ENCODE measurements around the gene OLFM2.
"Not testable (repeated sequence)": the region's sequence is repeated elsewhere in the genome, so short reads cannot be mapped to it uniquely, and the experiment has no call there.

OLFM2 gene

GRCh38 chr19:9936326-9937000 is at the start of gene OLFM2:
OLFM2 (minus strand) TSS chr19:9936515; CDS start chr19:9936366, 149 bp downstream.
- no peak for DNase-seq (ENCODE audit: low spot score)

GRCh38 chr19:9981406-9982260 is 45.3 kb upstream of the OLFM2 start:
- no peak for DNase-seq (ENCODE audit: low spot score)

GRCh38 chr19:9972103-9972502 is 35.8 kb upstream of the OLFM2 start:
- DNase-seq (ENCODE audit: low spot score), result no peak

GRCh38 chr19:9971166-9971897 is 35.0 kb upstream of the OLFM2 start:
- no peak for DNase-seq (ENCODE audit: low spot score)

- no peak for DNase-seq (ENCODE audit: low spot score)
Measured at GRCh38 chr19:9970481-9970880, 34.2 kb upstream of the OLFM2 start.

- no peak for DNase-seq (ENCODE audit: low spot score)
Measured at GRCh38 chr19:9969688-9969975, 33.3 kb upstream of the OLFM2 start.

- DNase-seq (ENCODE audit: low spot score), result no peak
Measured at GRCh38 chr19:9968820-9969687, 32.7 kb upstream of the OLFM2 start.

GRCh38 chr19:9967326-9967725 is 31.0 kb upstream of the OLFM2 start:
- DNase-seq (ENCODE audit: low spot score), result no peak

GRCh38 chr19:9966448-9966847 is 30.1 kb upstream of the OLFM2 start:
- DNase-seq (ENCODE audit: low spot score), result no peak

- DNase-seq (ENCODE audit: low spot score), result no peak
Measured at GRCh38 chr19:9966024-9966423, 29.7 kb upstream of the OLFM2 start.

GRCh38 chr19:9962623-9963290 is 26.4 kb upstream of the OLFM2 start:
- no peak for DNase-seq (ENCODE audit: low spot score)

- no peak for DNase-seq (ENCODE audit: low spot score)
Measured at GRCh38 chr19:9961103-9961502, 24.8 kb upstream of the OLFM2 start.

- no peak for DNase-seq (ENCODE audit: low spot score)
Measured at GRCh38 chr19:9958379-9958821, 22.1 kb upstream of the OLFM2 start.

- no peak for DNase-seq (ENCODE audit: low spot score)
Measured at GRCh38 chr19:9956956-9957355, 20.6 kb upstream of the OLFM2 start.

GRCh38 chr19:9953802-9954542 is 17.7 kb upstream of the OLFM2 start:
- no peak for DNase-seq (ENCODE audit: low spot score)

- no peak for DNase-seq (ENCODE audit: low spot score)
Measured at GRCh38 chr19:9952276-9952675, 16.0 kb upstream of the OLFM2 start.

- no peak for DNase-seq (ENCODE audit: low spot score)
Measured at GRCh38 chr19:9947441-9947840, 11.1 kb upstream of the OLFM2 start.

GRCh38 chr19:9946528-9947125 is 10.3 kb upstream of the OLFM2 start:
- not testable (repeated sequence) for DNase-seq (ENCODE audit: low spot score)

- no peak for DNase-seq (ENCODE audit: low spot score)
Measured at GRCh38 chr19:9945319-9945966, 9.1 kb upstream of the OLFM2 start.

- DNase-seq (ENCODE audit: low spot score), result no peak
Measured at GRCh38 chr19:9943744-9944143, 7.4 kb upstream of the OLFM2 start.

Measured in NAMALWA (cell line).